Osteoblast (primary cell): ENCODE results near the gene DLGAP5. TPM values are rescaled to one million over a fixed set of nuclear protein-coding genes. Genes with fewer than 3 reads are reported as not detected.

Experiments used
- DNase-seq: peaks from one replicate; pipeline ENCODE4 v3.0.0; 2011; ENCODE audit warnings: low spot score, mixed read lengths; ENCODE audit not compliant: insufficient read length; ENCODE audit errors: missing footprints
- H2AFZ ChIP-seq: 2 replicates; pipeline ENCODE4 v1.6.0; 2011; ENCODE audit warnings: mild to moderate bottlenecking, low read length
- H3K27ac ChIP-seq: 2 replicates; pipeline ENCODE4 v1.5.1; 2011; ENCODE audit warnings: mild to moderate bottlenecking, low read depth, low read length, moderate library complexity
- H3K27me3 ChIP-seq: 2 replicates; pipeline ENCODE4 v1.6.0; 2012; ENCODE audit warnings: mild to moderate bottlenecking, control low read depth, inconsistent platforms, low read length, moderate library complexity; ENCODE audit not compliant: insufficient read depth
- H3K36me3 ChIP-seq: 2 replicates; pipeline ENCODE4 v1.5.1; 2011; ENCODE audit warnings: mild to moderate bottlenecking, low read length, control low read depth, moderate library complexity; ENCODE audit not compliant: insufficient read depth
- H3K4me1 ChIP-seq: 2 replicates; pipeline ENCODE4 v1.5.1; 2011; ENCODE audit warnings: mild to moderate bottlenecking, low read length, control low read depth, moderate library complexity; ENCODE audit not compliant: insufficient read depth
- H3K4me2 ChIP-seq: 2 replicates; pipeline ENCODE4 v1.6.0; 2011; ENCODE audit warnings: mild to moderate bottlenecking, low read length; ENCODE audit not compliant: insufficient read depth
- H3K4me3 ChIP-seq: fragments of 200-600 bp; sonication (generic); 3 replicates; pipeline ENCODE4 v1.5.1; 2012; ENCODE audit warnings: mild to moderate bottlenecking, low read length, inconsistent platforms; ENCODE audit not compliant: insufficient read depth
- H3K79me2 ChIP-seq: 2 replicates; pipeline ENCODE4 v1.6.0; 2012; ENCODE audit warnings: mild to moderate bottlenecking, low read length, control low read depth, inconsistent platforms; ENCODE audit not compliant: insufficient read depth
- H3K9me3 ChIP-seq: 2 replicates; pipeline ENCODE4 v1.5.1; 2011; ENCODE audit warnings: low read depth, low read length, control low read depth
- H4K20me1 ChIP-seq: 2 replicates; pipeline ENCODE4 v1.6.0; 2012; ENCODE audit warnings: mild to moderate bottlenecking, low read length, control low read depth; ENCODE audit not compliant: insufficient read depth
- CTCF ChIP-seq: IDR thresholded peaks from 2 replicates; pipeline ENCODE4 v1.5.1; 2011; ENCODE audit warnings: mild to moderate bottlenecking, low read depth, low read length, moderate library complexity; ENCODE audit errors: extremely low read depth
- total RNA-seq: library from RNA; depleted of rRNA; stranded (reverse); fragments of >200 nt; gene quantifications from 2 replicates; pipeline ENCODE4 v1.2.3, GENCODE V29; 2012

The DLGAP5 gene
- total RNA-seq, 1 donor: 5.1 TPM

- Histone ChIP-seq H2AFZ (peak overlapping the region; percentile 4), H3K79me2 (peaks cover 53% of the 10 kb centered on the region), H3K4me3 (no peak overlapping the region), H3K27ac (peak overlapping the region; percentile 40), H3K9me3 (no peaks in the 10 kb centered on the region), H3K27me3 (no peaks in the 10 kb centered on the region), H3K36me3 (no peaks in the 10 kb centered on the region), H3K4me1 (peaks cover 29% of the 10 kb centered on the region), H3K4me2 (peak overlapping the region; percentile 97), H4K20me1 (no peaks in the 10 kb centered on the region)
- DNase-seq: peak; percentile 56
- TF ChIP-seq CTCF: no peak
Measured at GRCh38 chr14:55188686-55189295, 2.6 kb downstream of the DLGAP5 start.

DNA sequence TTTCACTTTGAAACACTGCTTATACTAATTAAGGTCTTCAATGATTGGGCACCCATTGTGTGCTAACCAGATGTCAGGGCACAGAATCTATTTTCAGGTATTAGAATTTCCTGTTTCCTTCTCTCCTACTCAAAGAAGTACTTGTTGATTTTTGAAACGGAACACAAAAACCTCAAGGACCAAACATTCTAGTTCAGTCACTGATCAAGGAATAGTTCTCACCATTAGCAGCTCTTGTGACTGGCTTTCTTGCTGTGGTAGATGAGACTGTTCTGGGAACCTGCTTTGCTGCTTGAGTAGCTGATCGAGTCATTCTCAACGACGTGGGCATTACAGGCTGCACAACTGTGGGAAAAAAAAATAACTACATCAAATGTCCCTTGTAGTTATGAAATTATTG, 11.0 kb downstream of the DLGAP5 start:
- Histone ChIP-seq H4K20me1 (no peaks in the 10 kb centered on the region), H2AFZ (peak overlapping the region; percentile 90), H3K79me2 (peaks cover 4% of the 10 kb centered on the region), H3K9me3 (no peaks in the 10 kb centered on the region), H3K4me3 (peak overlapping the region; percentile 20), H3K27ac (peak overlapping the region; percentile 86), H3K4me1 (peaks cover 8% of the 10 kb centered on the region), H3K36me3 (peaks cover 13% of the 10 kb centered on the region), H3K4me2 (peak overlapping the region; percentile 55), H3K27me3 (no peaks in the 10 kb centered on the region)
- DNase-seq: no peak
- TF ChIP-seq CTCF: no peak

GRCh38 chr14:55180006-55180405, 11.4 kb downstream of the DLGAP5 start:
- Histone ChIP-seq H3K4me2 (peak overlapping the region; percentile 55), H3K27ac (peak overlapping the region; percentile 86), H2AFZ (peak overlapping the region; percentile 90), H3K27me3 (no peaks in the 10 kb centered on the region), H3K9me3 (no peaks in the 10 kb centered on the region), H3K79me2 (peaks cover 4% of the 10 kb centered on the region), H3K4me1 (peaks cover 8% of the 10 kb centered on the region), H3K36me3 (peaks cover 13% of the 10 kb centered on the region), H3K4me3 (no peak overlapping the region), H4K20me1 (no peaks in the 10 kb centered on the region)
- DNase-seq: peak; percentile 59
- TF ChIP-seq CTCF: no peak

GRCh38 chr14:55170526-55170925, 20.9 kb downstream of the DLGAP5 start:
- H2AFZ ChIP-seq: peak overlapping the region; percentile 46

More at GRCh38 chr14:55170526-55170925, 20.9 kb downstream of the DLGAP5 start:
- no peak for TF ChIP-seq CTCF
- Histone ChIP-seq H3K36me3 (peaks cover 6% of the 10 kb centered on the region), H3K27me3 (no peaks in the 10 kb centered on the region), H4K20me1 (no peaks in the 10 kb centered on the region), H3K9me3 (no peaks in the 10 kb centered on the region), H3K4me3 (no peak overlapping the region), H3K4me1 (no peaks in the 10 kb centered on the region), H3K4me2 (no peak overlapping the region), H3K79me2 (no peaks in the 10 kb centered on the region), H3K27ac (no peak overlapping the region)
- DNase-seq: no peak
